Liver (tissue), 9 donors: ENCODE measurements around the gene MEG3. TPM values are rescaled to one million over a fixed set of nuclear protein-coding genes. Genes with fewer than 3 reads are reported as not detected.

Source experiments
- DNase-seq: peaks from one replicate; pipeline ENCODE4 v3.0.0-alpha.2; 2017; ENCODE audit warnings: low spot score
- H3K27ac ChIP-seq, 2 donors: one replicate each; pipeline ENCODE4 v1.7.0; 2013; ENCODE audit warnings: inconsistent platforms in 2 of 2, low read length in 2 of 2, control low read depth in 1 of 2, low read depth in 1 of 2, mild to moderate bottlenecking in 1 of 2
- H3K27me3 ChIP-seq, 4 donors: one replicate each; pipeline versions ENCODE4 v1.6.1 to v1.7.0; 2013; ENCODE audit warnings: low read length in 3 of 4, inconsistent platforms in 1 of 4, mild to moderate bottlenecking in 1 of 4, moderate library complexity in 1 of 4; ENCODE audit not compliant: control insufficient read depth in 4 of 4, insufficient read depth in 4 of 4
- H3K36me3 ChIP-seq, 4 donors: one replicate each; pipeline versions ENCODE4 v1.6.1 to v1.7.0; 2013; ENCODE audit warnings: low read length in 3 of 4, mild to moderate bottlenecking in 3 of 4, low read depth in 1 of 4, moderate library complexity in 1 of 4; ENCODE audit not compliant: control insufficient read depth in 4 of 4, insufficient read depth in 3 of 4
- H3K4me1 ChIP-seq, 4 donors: one replicate each; pipeline versions ENCODE4 v1.6.1 to v1.7.0; 2013; ENCODE audit warnings: low read length in 3 of 4, mild to moderate bottlenecking in 3 of 4, moderate library complexity in 1 of 4; ENCODE audit not compliant: control insufficient read depth in 4 of 4, insufficient read depth in 4 of 4
- H3K4me3 ChIP-seq, 3 donors: one replicate each; pipeline versions ENCODE4 v1.6.1 to v1.7.0; 2013; ENCODE audit warnings: low read length in 3 of 3, control low read depth in 1 of 3, low read depth in 1 of 3, mild to moderate bottlenecking in 1 of 3
- H3K9ac ChIP-seq, 2 donors: one replicate each; pipeline ENCODE4 v1.7.0; 2013; ENCODE audit warnings: low read length in 2 of 2, mild to moderate bottlenecking in 2 of 2, moderate library complexity in 2 of 2, control low read depth in 1 of 2, low read depth in 1 of 2
- H3K9me3 ChIP-seq, 4 donors: one replicate each; pipeline versions ENCODE4 v1.6.1 to v1.7.0; 2013; ENCODE audit warnings: low read length in 3 of 4; ENCODE audit not compliant: control insufficient read depth in 4 of 4
- ATF3 ChIP-seq: IDR thresholded peaks from 2 replicates; pipeline ENCODE4 v1.6.1; 2016; ENCODE audit warnings: antibody characterized with exemption
- CTCF ChIP-seq: fragments of 150-350 bp; IDR thresholded peaks from 2 replicates; pipeline ENCODE4 v1.5.1; 2017; ENCODE audit warnings: improper control_type of control experiment, low read depth, low read length; ENCODE audit not compliant: missing input control
- EGR1 ChIP-seq, 2 donors: IDR thresholded peaks; 2 replicates each; pipeline ENCODE4 v1.6.1; 2016 to 2018; ENCODE audit warnings: antibody characterized with exemption in 2 of 2, low read depth in 2 of 2
- FOXA1 ChIP-seq: IDR thresholded peaks from 2 replicates; pipeline ENCODE4 v1.6.1; 2016; ENCODE audit warnings: antibody characterized with exemption
- FOXA2 ChIP-seq: IDR thresholded peaks from 2 replicates; pipeline ENCODE4 v1.6.1; 2016; ENCODE audit warnings: antibody characterized with exemption
- GABPA ChIP-seq, 2 donors: IDR thresholded peaks in 1 of 2; conservative IDR thresholded peaks in 1 of 2; 2 replicates each; pipeline ENCODE4 v1.6.1; 2016; ENCODE audit warnings: antibody characterized with exemption in 2 of 2, mild to moderate bottlenecking in 1 of 2, moderate library complexity in 1 of 2
- HNF4A ChIP-seq, 2 donors: conservative IDR thresholded peaks; 2 replicates each; pipeline ENCODE4 v1.6.1; 2016; ENCODE audit warnings: antibody characterized with exemption in 2 of 2, mild to moderate bottlenecking in 2 of 2
- HNF4G ChIP-seq: IDR thresholded peaks from 2 replicates; pipeline ENCODE4 v1.6.1; 2016; ENCODE audit warnings: antibody characterized with exemption
- JUND ChIP-seq, 2 donors: IDR thresholded peaks; 2 replicates each; pipeline ENCODE4 v1.6.1; 2016; ENCODE audit warnings: antibody characterized with exemption in 2 of 2
- MAX ChIP-seq: IDR thresholded peaks from 2 replicates; pipeline ENCODE4 v1.6.1; 2016; ENCODE audit warnings: antibody characterized with exemption
- NR2F2 ChIP-seq: IDR thresholded peaks from 2 replicates; pipeline ENCODE4 v1.6.1; 2016; ENCODE audit warnings: antibody characterized with exemption
- RAD21 ChIP-seq, 2 donors: IDR thresholded peaks; 2 replicates each; pipeline ENCODE4 v1.6.1; 2016; ENCODE audit warnings: antibody characterized with exemption in 2 of 2, mild to moderate bottlenecking in 2 of 2
- REST ChIP-seq: IDR thresholded peaks from 2 replicates; pipeline ENCODE4 v1.6.1; 2016; ENCODE audit warnings: antibody characterized with exemption, mild to moderate bottlenecking
- RXRA ChIP-seq, 2 donors: IDR thresholded peaks; 2 replicates each; pipeline ENCODE4 v1.6.1; 2017 to 2018; ENCODE audit warnings: antibody characterized with exemption in 2 of 2, mild to moderate bottlenecking in 1 of 2
- SP1 ChIP-seq: IDR thresholded peaks from 2 replicates; pipeline ENCODE4 v1.6.1; 2018; ENCODE audit warnings: antibody characterized with exemption, mild to moderate bottlenecking
- TAF1 ChIP-seq: conservative IDR thresholded peaks from 2 replicates; pipeline ENCODE4 v1.6.1; 2016; ENCODE audit warnings: antibody characterized with exemption, mild to moderate bottlenecking
- YY1 ChIP-seq: IDR thresholded peaks from 2 replicates; pipeline ENCODE4 v1.6.1; 2016; ENCODE audit warnings: antibody characterized with exemption, mild to moderate bottlenecking
- ZBTB33 ChIP-seq: IDR thresholded peaks from 2 replicates; pipeline ENCODE4 v1.6.1; 2016; ENCODE audit warnings: antibody characterized with exemption
- WGBS: extraction: QIAGEN DNeasy Blood & Tissue Kit; methylation state at CpG from one replicate; pipeline ENCODE4 v1.1.7; 2013; 5-methylcytosine and 5-hydroxymethylcytosine counted together
- polyA plus RNA-seq, 2 donors: library from polyadenylated mRNA; stranded (reverse) in 1 of 2; unstranded in 1 of 2; fragments of 200-250 nt in 1 of 2; fragments of >200 nt in 1 of 2; fragmentation: Nextera tagmentation in 1 of 2; extraction: Ambion mirVana in 1 of 2; gene quantifications; one replicate each; pipeline versions ENCODE4 v1.2.1 to v1.2.3, GENCODE V29; 2013 to 2015
- total RNA-seq, 2 donors: library from RNA; depleted of rRNA; stranded (reverse); fragments of >200 nt; gene quantifications; one replicate each; pipeline ENCODE4 v1.2.3, GENCODE V29; 2014
- donor health status: healthy.
- donor health status: healthy.
- donor health status: healthy.
- donor health status: healthy.
- donor health status: healthy.

Gene MEG3
- total and polyA plus RNA-seq, 4 donors = 12.3 to 485 (median 23.1) TPM

GRCh38 chr14:100786131-100786530 lies 39.8 kb upstream of the MEG3 start:
- TF ChIP-seq YY1 (no peak), REST (no peak), SP1 (no peak), HNF4A (conservative IDR thresholded peaks at IDR 0.05) (no peak), GABPA (IDR thresholded peaks at IDR 0.05 in 1 of 2, conservative IDR thresholded peaks at IDR 0.05 in 1 of 2) (no peak), JUND (IDR thresholded peaks at IDR 0.05) (no peak), FOXA1 (no peak), ZBTB33 (no peak), FOXA2 (no peak), MAX (no peak), TAF1 (no peak), HNF4G (no peak), RXRA (IDR thresholded peaks at IDR 0.05) (no peak), ATF3 (no peak), EGR1 (IDR thresholded peaks at IDR 0.05; ENCODE audit: low read depth in 2 of 2) (no peak), NR2F2 (no peak), RAD21 (IDR thresholded peaks at IDR 0.05) (no peak), CTCF (no peak)
- 80% methylated on average over 11 of the region's 11 CpGs for WGBS
- H3K4me1 ChIP-seq = no peaks in the 10 kb centered on the region
- H3K36me3 ChIP-seq = no peaks in the 10 kb centered on the region
- no peak for DNase-seq
- no peak overlapping the region for H3K4me3 ChIP-seq
- no peak overlapping the region for H3K9ac ChIP-seq
- H3K27me3 ChIP-seq = no peaks in the 10 kb centered on the region
- H3K27ac ChIP-seq = no peak overlapping the region
- H3K9me3 ChIP-seq = no peaks in the 10 kb centered on the region
